GM21526 (cell line): ENCODE measurements around the gene SH3D19.
"Not testable (repeated sequence)": the region's sequence is repeated elsewhere in the genome, so short reads cannot be mapped to it uniquely, and the experiment has no call there.

ENCODE experiments used
- ATAC-seq: cut with Tn5 transposase; IDR thresholded peaks from one replicate; pipeline ENCODE4 v1.9.1; 2021; ENCODE audit warnings: moderate library complexity; ENCODE audit not compliant: unreplicated experiment, low FRiP score

Gene SH3D19

GRCh38 chr4:151107063-151107462, 218.3 kb downstream of the SH3D19 start:
- ATAC-seq = no peak

DNA sequence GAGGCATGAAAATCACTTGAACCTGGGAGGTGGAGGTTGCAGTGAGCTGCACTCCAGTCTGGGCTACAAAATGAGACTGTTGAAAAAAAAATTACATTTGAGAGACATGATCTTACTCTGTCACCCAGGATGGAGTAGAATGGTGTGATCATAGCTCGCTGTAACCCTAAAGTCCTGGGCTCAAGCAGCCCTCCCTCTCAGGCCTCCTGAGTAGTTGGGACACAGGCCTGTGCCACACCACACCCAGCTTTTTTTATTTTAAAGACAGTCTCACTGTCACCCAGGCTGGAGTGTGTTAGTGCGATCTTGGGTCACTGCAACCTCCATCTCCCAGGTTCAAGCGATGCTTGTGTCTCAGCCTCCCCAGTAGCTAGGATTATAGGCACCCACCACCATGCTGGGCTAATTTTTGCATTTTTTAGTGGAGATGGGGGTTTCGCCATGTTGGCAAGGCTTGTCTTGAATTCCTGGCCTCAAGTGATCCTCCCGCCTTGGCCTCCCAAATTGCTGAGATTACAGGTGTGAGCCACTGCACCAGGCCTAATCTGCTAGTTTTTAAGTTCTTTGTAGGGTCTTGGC, 219.9 kb downstream of the SH3D19 start:
- ATAC-seq = no peak

GRCh38 chr4:151104621-151105020, 220.8 kb downstream of the SH3D19 start:
- no peak for ATAC-seq

GRCh38 chr4:151103758-151104157, 221.6 kb downstream of the SH3D19 start:
- ATAC-seq = no peak

DNA sequence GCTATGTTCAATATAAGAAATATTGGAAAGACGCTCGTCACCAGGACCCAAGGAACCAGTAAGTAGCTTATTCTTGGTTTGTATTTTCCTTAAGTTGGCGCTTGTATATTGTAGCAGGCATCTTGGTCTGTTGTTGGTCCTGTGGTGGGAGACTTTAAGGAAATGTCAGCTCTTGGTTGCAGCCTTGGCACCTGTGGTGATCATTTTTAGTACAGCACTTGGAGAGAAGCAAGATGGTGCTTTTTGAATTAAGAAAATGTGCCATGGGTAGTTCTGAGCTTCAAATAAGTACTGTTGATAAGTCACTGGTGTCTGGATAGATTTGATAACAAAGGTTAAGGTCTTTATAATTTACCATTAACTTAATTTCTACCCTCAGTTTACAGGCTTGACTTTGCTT, 224.9 kb downstream of the SH3D19 start:
- ATAC-seq = no peak

GRCh38 chr4:151099976-151100417, 225.4 kb downstream of the SH3D19 start:
- no peak for ATAC-seq

DNA sequence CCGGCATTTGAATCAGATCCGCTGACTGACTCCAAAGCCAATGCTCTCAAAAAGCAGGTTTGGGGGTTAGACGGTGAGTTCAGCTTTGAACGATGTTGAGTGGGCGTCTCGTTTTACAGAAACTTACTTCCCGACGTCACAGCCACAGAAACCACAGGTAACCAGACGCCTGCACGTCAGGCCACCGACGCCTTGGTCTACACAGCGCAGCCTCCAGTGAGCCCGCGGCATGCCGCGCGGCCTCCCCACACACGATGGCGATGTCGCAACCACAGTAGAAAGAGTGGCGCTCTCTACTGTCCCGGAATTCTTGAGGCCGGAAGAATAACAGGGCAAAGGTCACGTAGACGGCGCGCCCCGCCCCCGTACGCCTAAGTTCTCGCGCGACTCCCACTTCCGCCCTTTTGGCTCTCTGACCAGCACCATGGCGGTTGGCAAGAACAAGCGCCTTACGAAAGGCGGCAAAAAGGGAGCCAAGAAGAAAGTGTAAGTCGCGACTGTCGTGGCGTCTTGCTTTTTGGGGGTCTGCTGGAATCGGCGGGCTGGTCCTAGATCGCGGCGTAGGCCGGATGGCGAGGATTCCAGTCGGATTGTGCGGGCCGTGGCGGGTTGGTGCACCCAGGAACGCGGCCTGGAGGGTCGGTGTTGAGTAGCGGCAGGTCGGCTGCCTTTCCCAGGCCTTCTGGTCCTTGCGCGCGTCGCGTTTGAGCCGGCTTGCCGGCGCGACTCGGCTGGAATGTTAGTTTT, 226.0 kb downstream of the SH3D19 start, which contains the start of gene RPS3A:
Gene RPS3A (plus strand): TSS at position 400 of the 747 bp plus-strand sequence. CDS start 25 bp downstream, at position 425.
- peak; percentile 97 for ATAC-seq

DNA sequence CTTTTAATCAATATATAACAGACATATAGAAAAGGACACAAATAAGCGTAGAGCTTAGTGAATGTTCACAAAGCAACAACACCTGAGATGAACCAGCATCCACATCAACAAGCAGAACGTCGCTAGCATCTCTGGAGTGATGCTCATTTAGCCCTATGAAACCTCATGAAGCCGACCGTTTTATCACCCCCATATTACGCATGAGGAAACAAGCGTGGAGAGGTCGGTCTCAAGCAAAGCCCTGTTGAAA, 226.5 kb downstream of the SH3D19 start:
- ATAC-seq = no peak

DNA sequence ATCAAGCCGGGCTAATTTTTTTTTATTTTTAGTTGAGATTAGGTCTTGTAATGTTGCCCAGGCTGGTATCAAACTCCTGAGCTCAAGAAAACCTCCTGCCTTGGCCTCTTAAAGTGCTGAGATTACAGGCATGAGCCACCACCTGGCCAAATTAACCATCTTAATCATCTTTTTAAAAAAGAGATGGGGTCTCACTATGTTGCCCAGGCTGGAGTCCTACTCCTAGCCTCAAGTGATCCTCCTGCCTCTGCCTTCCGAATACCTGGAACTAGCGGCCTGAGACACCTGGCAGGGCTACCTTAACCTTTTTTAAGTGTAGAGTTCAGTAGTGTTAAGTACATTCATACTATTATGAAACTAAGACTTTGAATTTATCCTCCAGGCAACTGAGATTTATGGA, 227.6 kb downstream of the SH3D19 start:
- no peak for ATAC-seq

DNA sequence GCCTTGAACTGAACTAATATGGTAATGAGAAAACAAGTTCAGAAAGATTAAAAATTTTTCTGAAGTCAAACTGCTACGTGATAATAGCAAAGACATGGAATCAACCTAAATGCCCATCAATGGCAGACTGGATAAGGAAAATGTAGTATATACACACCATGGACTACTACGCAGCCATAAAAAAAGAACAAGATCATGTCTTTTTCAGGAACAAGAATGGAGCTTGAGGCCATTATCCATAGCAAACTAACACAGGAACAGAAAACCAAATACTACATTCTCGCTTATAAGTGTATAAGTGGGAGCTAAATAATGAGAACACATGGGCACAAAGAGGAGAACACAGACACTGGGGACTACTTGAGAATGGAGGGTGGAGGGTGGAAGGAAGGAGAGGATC, 230.3 kb downstream of the SH3D19 start:
- no peak for ATAC-seq

DNA sequence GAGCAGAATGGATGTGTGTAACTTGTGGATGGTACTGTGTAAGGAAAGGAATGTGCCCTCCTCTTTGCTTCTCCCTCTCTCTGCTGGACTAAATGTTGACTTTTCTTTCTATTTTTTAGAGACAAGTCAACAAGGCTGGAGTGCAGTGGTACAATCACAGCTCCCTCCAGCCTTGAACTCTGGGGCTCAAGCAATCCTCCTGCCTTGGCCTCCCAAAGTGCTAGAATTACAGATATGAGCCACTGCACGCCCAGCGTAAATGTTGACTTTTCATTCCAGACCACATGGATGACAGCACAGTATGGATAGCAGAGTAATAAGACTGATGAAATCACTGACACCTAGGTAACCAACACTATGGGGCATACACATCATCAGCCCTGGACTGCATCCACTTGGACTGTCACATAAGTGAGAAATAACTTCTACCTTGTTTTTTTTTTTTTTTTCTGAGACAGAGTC, 231.1 kb downstream of the SH3D19 start:
- ATAC-seq = no peak

GRCh38 chr4:151093203-151093602, 232.2 kb downstream of the SH3D19 start:
- no peak for ATAC-seq

GRCh38 chr4:151092488-151092887, 232.9 kb downstream of the SH3D19 start:
- no peak for ATAC-seq

DNA sequence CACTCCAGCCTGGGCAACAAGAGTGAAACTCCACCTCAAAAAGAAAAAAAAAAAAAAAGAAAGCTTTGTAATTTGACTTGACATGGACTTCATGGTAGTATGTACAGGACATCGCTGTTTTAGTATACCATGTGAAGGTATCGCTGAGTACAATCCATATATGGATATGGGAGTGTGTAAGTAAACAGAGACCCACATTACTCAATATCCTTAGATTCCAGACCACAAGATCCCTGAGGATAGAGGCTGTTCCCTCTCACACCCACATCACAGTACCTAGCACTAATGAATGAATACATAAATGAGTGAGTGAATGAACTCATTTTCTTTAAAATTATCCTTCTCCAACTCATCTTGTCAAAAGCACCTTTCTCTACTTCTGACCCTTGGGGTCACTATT, 234.4 kb downstream of the SH3D19 start:
- ATAC-seq = no peak

GRCh38 chr4:151087467-151087866, 237.9 kb downstream of the SH3D19 start:
- no peak for ATAC-seq

DNA sequence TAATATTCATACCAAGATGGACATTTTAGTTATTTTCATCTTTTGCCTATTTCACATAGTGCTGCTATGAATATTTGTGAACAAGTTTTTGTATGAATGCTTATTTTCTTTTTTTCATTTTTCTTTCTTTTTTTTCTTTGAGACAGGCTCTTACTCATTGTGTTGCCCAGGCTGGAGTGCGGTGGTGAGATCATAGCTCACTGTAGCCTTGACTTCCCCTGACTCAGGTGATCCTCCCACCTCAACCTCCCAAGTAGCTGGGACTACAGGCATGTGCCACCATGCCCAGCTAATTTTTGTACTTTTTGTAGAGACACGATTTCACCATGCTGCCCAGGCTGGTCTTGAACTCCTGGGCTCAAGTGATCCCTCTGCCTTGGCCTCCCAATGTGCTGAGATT, 247.4 kb downstream of the SH3D19 start:
- not testable (repeated sequence) for ATAC-seq

GRCh38 chr4:151074416-151074916, 250.9 kb downstream of the SH3D19 start:
- ATAC-seq = no peak
